CD8-positive, alpha-beta memory T cell (primary cell): ENCODE data around the gene ITIH4. TPM values are rescaled to one million over a fixed set of nuclear protein-coding genes. Genes with fewer than 3 reads are reported as not detected.

ENCODE experiments used
- CTCF ChIA-PET: fragments of 350-600 bp; sonication (Branson Sonifier 250); formaldehyde crosslinking; loops from one replicate; lab custom pipeline; 2021; ENCODE audit warnings: antibody characterized with exemption; lab: Charles Lee
- POLR2A ChIA-PET: fragments of 350-600 bp; sonication (Branson Sonifier 250); formaldehyde crosslinking; loops from one replicate; lab custom pipeline; 2021; ENCODE audit warnings: antibody characterized with exemption; lab: Charles Lee
- DNase-seq, 5 donors: peaks; one replicate each; pipeline versions ENCODE4 v3.0.0 to v3.0.0-alpha.2; 2020 to 2022; ENCODE audit warnings: mixed read lengths in 1 of 5
- H3K27ac ChIP-seq: one replicate; pipeline ENCODE4 v1.7.0; 2013; ENCODE audit warnings: low read depth, mild to moderate bottlenecking, low read length, moderate library complexity
- H3K27me3 ChIP-seq: 2 replicates; pipeline ENCODE4 v1.7.0; 2013; ENCODE audit warnings: low read length, mild to moderate bottlenecking; ENCODE audit not compliant: insufficient read depth, poor library complexity, severe bottlenecking
- H3K36me3 ChIP-seq: 2 replicates; pipeline ENCODE4 v1.7.0; 2013; ENCODE audit warnings: mild to moderate bottlenecking, low read length, moderate library complexity; ENCODE audit not compliant: insufficient read depth
- H3K4me1 ChIP-seq: 2 replicates; pipeline ENCODE4 v1.7.0; 2013; ENCODE audit warnings: mild to moderate bottlenecking, low read length, moderate library complexity; ENCODE audit not compliant: insufficient read depth
- H3K4me3 ChIP-seq: 2 replicates; pipeline ENCODE4 v1.7.0; 2013; ENCODE audit warnings: mild to moderate bottlenecking, low read length
- H3K9me3 ChIP-seq: 2 replicates; pipeline ENCODE4 v1.7.0; 2013; ENCODE audit warnings: mild to moderate bottlenecking, low read length
- H3K27ac Mint-ChIP-seq, 8 donors: one replicate each; pipeline ENCODE4 v1.8.0; 2020 to 2021; ENCODE audit warnings: mixed read lengths in 8 of 8, mild to moderate bottlenecking in 6 of 8, inconsistent platforms in 3 of 8, moderate library complexity in 3 of 8
- H3K27me3 Mint-ChIP-seq, 2 donors: one replicate each; pipeline ENCODE4 v1.8.0; 2020 to 2021; ENCODE audit warnings: mixed read lengths in 2 of 2, mild to moderate bottlenecking in 1 of 2, moderate library complexity in 1 of 2
- H3K36me3 Mint-ChIP-seq, 3 donors: one replicate each; pipeline ENCODE4 v1.8.0; 2020 to 2021; ENCODE audit warnings: mixed read lengths in 3 of 3, inconsistent platforms in 1 of 3, mild to moderate bottlenecking in 1 of 3
- H3K4me1 Mint-ChIP-seq, 3 donors: one replicate each; pipeline ENCODE4 v1.8.0; 2020 to 2021; ENCODE audit warnings: mixed read lengths in 3 of 3, inconsistent platforms in 1 of 3, mild to moderate bottlenecking in 1 of 3
- H3K4me3 Mint-ChIP-seq, 7 donors: one replicate each; pipeline ENCODE4 v1.8.0; 2020 to 2021; ENCODE audit warnings: mixed read lengths in 7 of 7, mild to moderate bottlenecking in 6 of 7, moderate library complexity in 4 of 7, inconsistent platforms in 2 of 7
- H3K9me3 Mint-ChIP-seq, 5 donors: one replicate each; pipeline ENCODE4 v1.8.0; 2020 to 2022; ENCODE audit warnings: mixed read lengths in 5 of 5, mild to moderate bottlenecking in 3 of 5, moderate library complexity in 2 of 5, inconsistent platforms in 1 of 5
- polyA plus RNA-seq: library from polyadenylated mRNA; unstranded; fragments of 300-500 nt; fragmentation: Illumina TruSeq; gene quantifications from one replicate; pipeline ENCODE4 v1.2.3, GENCODE V29; 2021
- total RNA-seq, 2 experiments: library from RNA; stranded (reverse); gene quantifications; one replicate each; pipeline ENCODE4 v1.2.3, GENCODE V29; 2021

ITIH4 gene
- total and polyA plus RNA-seq, 3 experiments from 2014 or later, result 10.9 to 11.2 TPM; not detected in 1

GRCh38 chr3:52817221-52817620 lies 13.3 kb downstream of the ITIH4 start:
- H3K27me3 ChIP-seq, result no peaks in the 10 kb centered on the region
- ChIA-PET CTCF (no interaction called here), POLR2A (no interaction called here)
- Mint-ChIP-seq H3K4me3 (no peak overlapping the region), H3K27me3 (no peaks in the 10 kb centered on the region), H3K27ac (no peak overlapping the region), H3K4me1 (no peaks in the 10 kb centered on the region), H3K36me3 (peaks cover 0 to 5% (median 2%) of the 10 kb centered on the region in 3 donors), H3K9me3 (no peaks in the 10 kb centered on the region)
- H3K4me3 ChIP-seq, result no peak overlapping the region
- H3K27ac ChIP-seq, result no peak overlapping the region
- H3K4me1 ChIP-seq, result no peaks in the 10 kb centered on the region
- no peaks in the 10 kb centered on the region for H3K9me3 ChIP-seq
- no peak for DNase-seq
- no peaks in the 10 kb centered on the region for H3K36me3 ChIP-seq

DNA sequence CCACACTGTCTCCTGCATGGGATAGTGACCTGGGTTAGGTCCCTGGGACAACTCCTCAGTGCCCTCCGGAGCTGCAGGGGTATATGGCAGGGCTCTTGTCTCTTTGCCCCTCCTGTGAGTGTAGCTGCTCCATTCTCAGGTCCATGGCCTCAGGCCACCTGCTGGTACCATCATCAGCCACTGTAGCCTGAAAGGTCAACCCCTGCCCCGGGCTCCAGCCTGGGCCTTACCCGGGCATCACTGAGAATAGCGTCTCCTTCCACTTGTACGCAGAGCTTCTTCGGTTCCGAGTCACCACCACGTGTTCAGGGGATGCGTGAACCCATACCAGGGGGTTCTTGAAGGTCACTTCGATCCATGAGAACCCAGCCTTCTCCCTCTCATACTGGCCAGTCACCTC lies 13.8 kb downstream of the ITIH4 start:
- H3K27ac ChIP-seq, result no peak overlapping the region
- H3K9me3 Mint-ChIP-seq, result no peaks in the 10 kb centered on the region
- no peaks in the 10 kb centered on the region for H3K27me3 Mint-ChIP-seq
- no peaks in the 10 kb centered on the region for H3K9me3 ChIP-seq
- H3K27ac Mint-ChIP-seq, result peak overlapping the region in 1 of 8 donors; percentile 40
- no peaks in the 10 kb centered on the region for H3K27me3 ChIP-seq
- peaks cover 0 to 5% (median 2%) of the 10 kb centered on the region in 3 donors for H3K36me3 Mint-ChIP-seq
- H3K4me1 Mint-ChIP-seq, result no peaks in the 10 kb centered on the region
- no peak for DNase-seq
- H3K4me3 Mint-ChIP-seq, result no peak overlapping the region
- POLR2A ChIA-PET, result no interaction called here
- H3K36me3 ChIP-seq, result no peaks in the 10 kb centered on the region
- CTCF ChIA-PET, result no interaction called here
- no peak overlapping the region for H3K4me3 ChIP-seq
- H3K4me1 ChIP-seq, result no peaks in the 10 kb centered on the region

GRCh38 chr3:52816199-52816598 lies 14.3 kb downstream of the ITIH4 start:
- Histone ChIP-seq H3K27me3 (no peaks in the 10 kb centered on the region), H3K4me3 (no peak overlapping the region), H3K36me3 (no peaks in the 10 kb centered on the region), H3K9me3 (no peaks in the 10 kb centered on the region), H3K4me1 (no peaks in the 10 kb centered on the region), H3K27ac (no peak overlapping the region)
- no peak for DNase-seq
- Mint-ChIP-seq H3K27me3 (no peaks in the 10 kb centered on the region), H3K27ac (no peak overlapping the region), H3K9me3 (no peaks in the 10 kb centered on the region), H3K4me1 (no peaks in the 10 kb centered on the region), H3K36me3 (peaks cover 0 to 5% (median 1%) of the 10 kb centered on the region in 3 donors), H3K4me3 (no peak overlapping the region)
- ChIA-PET CTCF (no interaction called here), POLR2A (no interaction called here)

- no peak for DNase-seq
- ChIA-PET CTCF (interaction anchor here (1.0 kb wide), 1 partner anchor 25 kb away, joined by 3 read pairs; no protein-coding TSS in a partner anchor), POLR2A (no interaction called here)
- Mint-ChIP-seq H3K4me1 (no peaks in the 10 kb centered on the region), H3K36me3 (no peaks in the 10 kb centered on the region), H3K9me3 (no peaks in the 10 kb centered on the region), H3K27me3 (no peaks in the 10 kb centered on the region), H3K4me3 (no peak overlapping the region), H3K27ac (no peak overlapping the region)
- no peaks in the 10 kb centered on the region for H3K4me1 ChIP-seq
- no peaks in the 10 kb centered on the region for H3K36me3 ChIP-seq
- H3K27me3 ChIP-seq, result no peaks in the 10 kb centered on the region
- no peak overlapping the region for H3K27ac ChIP-seq
- no peak overlapping the region for H3K4me3 ChIP-seq
- no peaks in the 10 kb centered on the region for H3K9me3 ChIP-seq
Observed at GRCh38 chr3:52813810-52814209, 16.7 kb downstream of the ITIH4 start.

DNA sequence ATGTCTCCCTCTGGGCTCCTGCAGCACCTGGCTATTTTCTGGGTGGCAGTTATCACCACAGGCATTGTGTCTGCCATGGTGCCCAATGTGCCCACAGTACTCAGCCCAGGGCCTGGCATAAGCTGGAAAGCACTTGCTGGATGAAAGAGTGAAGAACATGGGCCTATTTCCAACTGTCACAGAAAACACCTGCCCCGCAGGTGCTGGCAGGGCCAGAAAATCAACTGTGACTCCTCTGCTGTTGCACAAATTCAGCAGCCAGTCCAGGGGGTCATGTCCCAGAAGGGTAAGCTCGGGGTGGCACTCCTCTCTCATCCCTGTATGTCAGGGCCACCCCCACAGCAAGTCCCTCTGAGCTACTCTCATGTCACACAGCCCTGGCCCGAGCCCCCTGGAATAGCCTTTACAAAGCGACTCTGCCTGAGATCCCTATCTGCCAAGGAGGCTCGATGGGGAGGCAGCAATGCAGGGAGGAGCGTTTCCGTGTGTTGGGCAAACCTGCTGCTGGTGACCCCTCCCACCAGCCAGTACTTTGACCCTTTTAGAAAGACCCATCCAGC lies 18.9 kb downstream of the ITIH4 start:
- Mint-ChIP-seq H3K4me3 (no peak overlapping the region), H3K9me3 (no peaks in the 10 kb centered on the region), H3K27me3 (no peaks in the 10 kb centered on the region), H3K27ac (peak overlapping the region in 2 of 8 donors; percentile 52 to 81), H3K36me3 (no peaks in the 10 kb centered on the region), H3K4me1 (no peaks in the 10 kb centered on the region)
- no peak overlapping the region for H3K4me3 ChIP-seq
- no peaks in the 10 kb centered on the region for H3K9me3 ChIP-seq
- no peaks in the 10 kb centered on the region for H3K4me1 ChIP-seq
- H3K36me3 ChIP-seq, result no peaks in the 10 kb centered on the region
- H3K27me3 ChIP-seq, result no peaks in the 10 kb centered on the region
- CTCF ChIA-PET, result no interaction called here
- no peak overlapping the region for H3K27ac ChIP-seq
- POLR2A ChIA-PET, result no interaction called here
- no peak for DNase-seq

- H3K27me3 Mint-ChIP-seq, result no peaks in the 10 kb centered on the region
- no peaks in the 10 kb centered on the region for H3K36me3 ChIP-seq
- CTCF ChIA-PET, result no interaction called here
- DNase-seq, result no peak
- H3K4me1 Mint-ChIP-seq, result no peaks in the 10 kb centered on the region
- POLR2A ChIA-PET, result no interaction called here
- H3K27ac Mint-ChIP-seq, result peak overlapping the region in 1 of 8 donors; percentile 52
- no peaks in the 10 kb centered on the region for H3K27me3 ChIP-seq
- no peak overlapping the region for H3K4me3 ChIP-seq
- no peaks in the 10 kb centered on the region for H3K4me1 ChIP-seq
- H3K4me3 Mint-ChIP-seq, result no peak overlapping the region
- no peaks in the 10 kb centered on the region for H3K36me3 Mint-ChIP-seq
- no peak overlapping the region for H3K27ac ChIP-seq
- no peaks in the 10 kb centered on the region for H3K9me3 Mint-ChIP-seq
- H3K9me3 ChIP-seq, result no peaks in the 10 kb centered on the region
Observed at GRCh38 chr3:52810923-52811322, 19.5 kb downstream of the ITIH4 start.

- H3K36me3 ChIP-seq, result no peaks in the 10 kb centered on the region
- no peak overlapping the region for H3K27ac ChIP-seq
- no peaks in the 10 kb centered on the region for H3K4me1 ChIP-seq
- H3K4me1 Mint-ChIP-seq, result no peaks in the 10 kb centered on the region
- no peak overlapping the region for H3K4me3 ChIP-seq
- POLR2A ChIA-PET, result no interaction called here
- CTCF ChIA-PET, result no interaction called here
- H3K4me3 Mint-ChIP-seq, result no peak overlapping the region
- no peaks in the 10 kb centered on the region for H3K9me3 ChIP-seq
- no peaks in the 10 kb centered on the region for H3K36me3 Mint-ChIP-seq
- no peaks in the 10 kb centered on the region for H3K27me3 Mint-ChIP-seq
- no peaks in the 10 kb centered on the region for H3K27me3 ChIP-seq
- peak overlapping the region in 1 of 8 donors; percentile 28 for H3K27ac Mint-ChIP-seq
- no peaks in the 10 kb centered on the region for H3K9me3 Mint-ChIP-seq
- no peak for DNase-seq
Observed at GRCh38 chr3:52809662-52810377, 20.7 kb downstream of the ITIH4 start.

- H3K4me3 Mint-ChIP-seq, result no peak overlapping the region
- Histone ChIP-seq H3K27me3 (no peaks in the 10 kb centered on the region), H3K27ac (no peak overlapping the region), H3K9me3 (no peaks in the 10 kb centered on the region), H3K4me3 (no peak overlapping the region), H3K36me3 (no peaks in the 10 kb centered on the region), H3K4me1 (no peaks in the 10 kb centered on the region)
- no peaks in the 10 kb centered on the region for H3K4me1 Mint-ChIP-seq
- CTCF ChIA-PET, result no interaction called here
- H3K27ac Mint-ChIP-seq, result peak overlapping the region in 1 of 8 donors; percentile 15
- no peaks in the 10 kb centered on the region for H3K27me3 Mint-ChIP-seq
- no peaks in the 10 kb centered on the region for H3K36me3 Mint-ChIP-seq
- POLR2A ChIA-PET, result no interaction called here
- no peaks in the 10 kb centered on the region for H3K9me3 Mint-ChIP-seq
- no peak for DNase-seq
Observed at GRCh38 chr3:52809149-52809548, 21.3 kb downstream of the ITIH4 start.
